Neural crest cell (in vitro differentiated cells): Measurements from ENCODE around the gene DDX10. TPM values are rescaled to one million over a fixed set of nuclear protein-coding genes. Genes with fewer than 3 reads are reported as not detected.
"Not testable (repeated sequence)": the region's sequence is repeated elsewhere in the genome, so short reads cannot be mapped to it uniquely, and the experiment has no call there.

ENCODE experiments used
- DNase-seq: peaks from one replicate; pipeline ENCODE4 v3.0.0; 2021; ENCODE audit warnings: low read depth, mixed read lengths, low spot score
- H3K27ac Mint-ChIP-seq: one replicate; pipeline ENCODE4 v1.8.0; 2021; ENCODE audit warnings: mild to moderate bottlenecking, mixed read lengths; ENCODE audit not compliant: unreplicated experiment
- H3K27me3 Mint-ChIP-seq: 2 replicates; pipeline ENCODE4 v1.8.0; 2021; ENCODE audit warnings: low read depth, mild to moderate bottlenecking, mixed read lengths
- H3K36me3 Mint-ChIP-seq: 2 replicates; pipeline ENCODE4 v1.8.0; 2021; ENCODE audit warnings: low read depth, mild to moderate bottlenecking, mixed read lengths
- H3K4me1 Mint-ChIP-seq: 2 replicates; pipeline ENCODE4 v1.8.0; 2021; ENCODE audit warnings: mixed read lengths
- H3K4me3 Mint-ChIP-seq: one replicate; pipeline ENCODE4 v1.8.0; 2021; ENCODE audit warnings: mild to moderate bottlenecking, mixed read lengths
- H3K9me3 Mint-ChIP-seq: 2 replicates; pipeline ENCODE4 v1.8.0; 2021; ENCODE audit warnings: mixed read lengths
- CTCF ChIP-seq: fragments of 200-600 bp; sonication (generic); conservative IDR thresholded peaks from 2 replicates; pipeline ENCODE4 v1.5.0; 2021; ENCODE audit warnings: antibody characterized with exemption, mild to moderate bottlenecking
- total RNA-seq: library from RNA; stranded (reverse); gene quantifications from 2 replicates; pipeline ENCODE4 v1.2.1, GENCODE V29; 2021

DDX10 gene
- total RNA-seq, 1 donor from 2014 or later: 38.5 TPM

GRCh38 chr11:108645970-108646369, 18.9 kb upstream of the DDX10 start:
- no peak overlapping the region for H3K4me3 Mint-ChIP-seq
- H3K27me3 Mint-ChIP-seq: no peaks in the 10 kb centered on the region
- H3K4me1 Mint-ChIP-seq: no peaks in the 10 kb centered on the region
- H3K36me3 Mint-ChIP-seq: no peaks in the 10 kb centered on the region
- DNase-seq: no peak
- no peak for TF ChIP-seq CTCF
- H3K27ac Mint-ChIP-seq: no peak overlapping the region
- no peaks in the 10 kb centered on the region for H3K9me3 Mint-ChIP-seq

- DNase-seq: no peak
- Mint-ChIP-seq H3K4me1 (no peaks in the 10 kb centered on the region), H3K36me3 (no peaks in the 10 kb centered on the region), H3K27me3 (no peaks in the 10 kb centered on the region), H3K27ac (no peak overlapping the region), H3K9me3 (no peaks in the 10 kb centered on the region), H3K4me3 (no peak overlapping the region)
- TF ChIP-seq CTCF: no peak
These were observed 17.5 kb upstream of the DDX10 start for GRCh38 chr11:108647387-108647700.

- Mint-ChIP-seq H3K27me3 (peaks cover under 1% of the 10 kb centered on the region), H3K36me3 (no peaks in the 10 kb centered on the region), H3K9me3 (no peaks in the 10 kb centered on the region), H3K4me3 (no peak overlapping the region), H3K4me1 (no peaks in the 10 kb centered on the region), H3K27ac (no peak overlapping the region)
- peak; percentile 93 for TF ChIP-seq CTCF
- DNase-seq: peak; percentile 62
These were observed 17.0 kb upstream of the DDX10 start for GRCh38 chr11:108647701-108648527.

- no peak for DNase-seq
- no peak for TF ChIP-seq CTCF
- Mint-ChIP-seq H3K4me1 (no peaks in the 10 kb centered on the region), H3K9me3 (peaks cover 2% of the 10 kb centered on the region), H3K36me3 (no peaks in the 10 kb centered on the region), H3K4me3 (no peak overlapping the region), H3K27me3 (peaks cover 3% of the 10 kb centered on the region), H3K27ac (no peak overlapping the region)
These were observed 16.4 kb upstream of the DDX10 start for GRCh38 chr11:108648528-108648885.

GRCh38 chr11:108654100-108654499, 10.8 kb upstream of the DDX10 start:
- not testable (repeated sequence) for H3K4me1 Mint-ChIP-seq, H3K36me3 Mint-ChIP-seq, H3K4me3 Mint-ChIP-seq, H3K27ac Mint-ChIP-seq, DNase-seq, H3K9me3 Mint-ChIP-seq
- H3K27me3 Mint-ChIP-seq: peaks cover 18% of the 10 kb centered on the region

- Mint-ChIP-seq H3K27ac (no peak overlapping the region), H3K9me3 (peaks cover 2% of the 10 kb centered on the region), H3K36me3 (no peaks in the 10 kb centered on the region), H3K4me1 (no peaks in the 10 kb centered on the region), H3K4me3 (no peak overlapping the region), H3K27me3 (peaks cover 18% of the 10 kb centered on the region)
- TF ChIP-seq CTCF: peak; percentile 76
- DNase-seq: peak; percentile 25
These were observed 9.8 kb upstream of the DDX10 start for GRCh38 chr11:108654994-108655631.
